UCSD-AML1 (cell line): ENCODE results near the gene TTC28.

Experiments used
- DNase-seq: peaks from one replicate; lab custom pipeline; 2025; ENCODE audit not compliant: unreplicated experiment; lab: John Stamatoyannopoulos, UW

The TTC28 gene

GRCh38 chr22:28411125-28411524 is 268.5 kb downstream of the TTC28 start:
- no peak for DNase-seq

GRCh38 chr22:28410050-28410816 is 269.4 kb downstream of the TTC28 start:
- no peak for DNase-seq

GRCh38 chr22:28408709-28409108 is 270.9 kb downstream of the TTC28 start:
- no peak for DNase-seq

- no peak for DNase-seq
Observed at GRCh38 chr22:28407645-28408044, 272.0 kb downstream of the TTC28 start.

- DNase-seq = no peak
Observed at GRCh38 chr22:28406246-28406645, 273.4 kb downstream of the TTC28 start.

GRCh38 chr22:28405588-28405987 is 274.1 kb downstream of the TTC28 start:
- DNase-seq = no peak

GRCh38 chr22:28402539-28402938 is 277.1 kb downstream of the TTC28 start:
- no peak for DNase-seq

- DNase-seq = no peak
Observed at GRCh38 chr22:28402060-28402459, 277.6 kb downstream of the TTC28 start.

GRCh38 chr22:28398981-28399380 is 280.7 kb downstream of the TTC28 start:
- no peak for DNase-seq

GRCh38 chr22:28398355-28398754 is 281.3 kb downstream of the TTC28 start:
- DNase-seq = no peak

GRCh38 chr22:28397306-28397705 is 282.3 kb downstream of the TTC28 start:
- DNase-seq = no peak

GRCh38 chr22:28395920-28396753 is 283.5 kb downstream of the TTC28 start:
- DNase-seq = no peak

GRCh38 chr22:28395520-28395919 is 284.1 kb downstream of the TTC28 start:
- DNase-seq = no peak

- no peak for DNase-seq
Observed at GRCh38 chr22:28394513-28395110, 285.0 kb downstream of the TTC28 start.

GRCh38 chr22:28381429-28382167 is 298.0 kb downstream of the TTC28 start:
- no peak for DNase-seq

GRCh38 chr22:28379951-28380350 is 299.7 kb downstream of the TTC28 start:
- DNase-seq = no peak

GRCh38 chr22:28379075-28379779 is 300.4 kb downstream of the TTC28 start:
- no peak for DNase-seq

GRCh38 chr22:28375761-28376534 is 303.7 kb downstream of the TTC28 start:
- no peak for DNase-seq

GRCh38 chr22:28373831-28374230 is 305.8 kb downstream of the TTC28 start:
- DNase-seq = no peak

GRCh38 chr22:28369854-28370253 is 309.8 kb downstream of the TTC28 start:
- no peak for DNase-seq
